HT1080 (cell line): ENCODE measurements around the gene FMNL2. TPM values are rescaled to one million over a fixed set of nuclear protein-coding genes. Genes with fewer than 3 reads are reported as not detected.

Source experiments
- DNase-seq: peaks from one replicate; pipeline ENCODE4 v3.0.0-alpha.2; 2015; ENCODE audit warnings: low read depth
- total RNA-seq: library from RNA; depleted of rRNA; stranded (reverse); fragments of >200 nt; shearing (Covaris generic); gene quantifications from 2 replicates; pipeline ENCODE4 v1.2.3, GENCODE V29; 2014

The FMNL2 gene
- total RNA-seq, 1 experiment from 2014 or later = 42.6 TPM

DNA sequence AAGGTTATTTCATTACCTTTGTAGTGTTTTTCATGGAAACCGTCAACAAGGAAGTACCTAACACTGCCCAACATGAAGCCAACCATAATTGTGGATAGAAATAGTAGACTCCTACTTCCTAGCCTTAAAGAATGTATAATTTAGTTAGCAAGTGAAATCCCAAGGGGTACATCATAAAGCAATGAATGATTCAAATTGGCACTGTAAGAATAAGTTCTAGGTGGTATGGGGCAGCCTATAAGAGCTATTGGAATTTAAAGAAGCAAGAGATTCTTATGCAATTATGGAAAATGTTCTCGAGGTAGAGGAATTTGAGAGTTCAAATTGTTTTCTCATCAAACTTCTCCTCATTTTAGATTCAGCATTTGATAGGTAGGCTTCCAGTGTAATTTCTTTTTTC, 157.9 kb downstream of the FMNL2 start:
- no peak for DNase-seq

DNA sequence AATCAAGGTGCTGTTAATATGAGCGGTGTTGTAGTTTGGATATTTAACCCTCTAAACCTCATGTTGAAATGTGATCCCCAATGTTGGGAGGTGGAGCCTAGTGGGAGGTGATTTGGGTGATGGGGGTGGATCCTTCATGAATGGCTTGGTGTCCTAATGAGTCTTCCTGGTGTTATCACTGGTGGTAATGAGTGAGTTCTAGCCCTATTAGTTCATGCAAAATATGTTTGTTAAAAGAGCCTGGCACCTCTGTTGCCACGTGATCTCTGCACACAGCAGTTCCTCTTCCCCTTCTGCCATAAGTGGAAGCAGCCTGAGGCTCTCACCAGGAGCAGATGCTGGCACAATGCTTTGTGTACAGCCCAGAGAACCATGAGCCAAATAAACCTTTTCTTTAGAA, 158.4 kb downstream of the FMNL2 start:
- DNase-seq = no peak

DNA sequence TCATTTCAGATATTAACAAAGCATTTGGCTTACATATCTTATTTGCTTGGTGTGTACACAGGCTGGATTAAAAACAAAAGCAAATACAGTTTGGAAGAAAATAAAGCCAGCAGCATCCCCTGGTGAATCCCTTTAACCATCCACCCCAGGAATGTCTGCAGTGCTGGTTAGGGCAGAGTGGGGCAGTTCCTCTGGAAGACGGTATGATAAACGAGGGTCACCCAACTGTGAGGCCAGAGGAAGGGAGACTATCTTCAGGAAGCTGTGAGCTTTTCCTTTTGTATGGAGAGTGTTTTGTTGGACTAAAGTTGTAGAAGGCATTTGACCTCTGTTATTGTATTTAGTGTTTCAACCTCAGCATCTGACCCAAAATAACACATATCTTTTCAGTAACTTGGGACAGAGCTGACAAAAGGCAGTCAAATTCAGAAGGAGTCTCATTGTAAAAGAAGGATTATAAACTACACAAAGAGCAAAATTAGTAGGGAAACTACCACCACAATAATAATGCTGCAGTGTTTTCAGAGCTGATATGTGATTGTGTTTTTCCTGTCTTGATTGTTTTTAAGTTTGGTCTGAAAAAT, 159.1 kb downstream of the FMNL2 start:
- no peak for DNase-seq

DNA sequence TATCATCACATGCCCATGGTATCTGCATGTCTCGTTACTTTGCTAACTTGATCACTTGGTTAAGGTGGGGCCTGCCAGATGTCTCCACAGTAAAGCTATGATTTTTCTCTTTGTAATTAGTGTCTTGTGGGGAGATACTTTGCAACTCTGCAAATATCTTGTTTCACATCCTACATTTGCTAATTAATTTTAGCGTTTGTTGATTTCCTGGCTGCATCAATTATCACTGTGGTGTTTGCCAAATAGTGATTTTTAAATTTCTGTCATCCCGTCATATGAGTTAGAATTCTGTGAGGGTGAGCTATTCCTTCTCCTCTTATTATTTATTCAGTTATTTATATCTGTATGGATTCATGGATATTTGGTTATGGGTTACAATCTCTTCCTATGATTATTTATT, 161.4 kb downstream of the FMNL2 start:
- no peak for DNase-seq

DNA sequence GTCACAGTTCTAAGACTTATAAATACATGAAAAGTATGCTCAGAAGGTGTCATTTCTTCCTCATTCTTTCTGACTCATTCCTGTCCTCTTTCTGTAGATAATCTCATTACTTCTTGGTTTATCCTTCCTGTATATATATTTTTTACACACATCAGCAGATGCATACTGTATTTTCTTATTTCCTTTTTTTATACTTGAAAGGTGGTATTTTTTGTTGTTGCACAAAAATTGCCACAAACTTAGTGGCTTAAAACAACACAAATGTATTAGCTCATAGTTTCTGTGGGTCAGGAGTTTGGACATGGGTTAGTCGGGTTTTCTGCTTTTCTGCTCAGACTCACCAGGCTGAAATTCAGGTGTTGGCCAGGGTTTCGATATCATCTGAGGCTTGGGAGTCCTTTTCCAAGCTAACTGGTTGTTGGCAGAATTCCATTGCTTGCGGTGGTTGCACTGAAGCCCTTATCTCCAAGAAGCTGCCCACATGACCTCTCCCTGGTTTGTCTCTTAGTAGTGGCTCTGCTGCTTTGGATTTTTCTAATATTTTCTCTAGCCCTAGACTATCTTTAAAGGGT, 162.6 kb downstream of the FMNL2 start:
- DNase-seq = peak; percentile 75

- DNase-seq = no peak
These were observed 164.4 kb downstream of the FMNL2 start for GRCh38 chr2:152499331-152499816.

- DNase-seq = no peak
These were observed 165.1 kb downstream of the FMNL2 start for GRCh38 chr2:152499896-152500735.

- no peak for DNase-seq
These were observed 165.8 kb downstream of the FMNL2 start for GRCh38 chr2:152500772-152501171.

DNA sequence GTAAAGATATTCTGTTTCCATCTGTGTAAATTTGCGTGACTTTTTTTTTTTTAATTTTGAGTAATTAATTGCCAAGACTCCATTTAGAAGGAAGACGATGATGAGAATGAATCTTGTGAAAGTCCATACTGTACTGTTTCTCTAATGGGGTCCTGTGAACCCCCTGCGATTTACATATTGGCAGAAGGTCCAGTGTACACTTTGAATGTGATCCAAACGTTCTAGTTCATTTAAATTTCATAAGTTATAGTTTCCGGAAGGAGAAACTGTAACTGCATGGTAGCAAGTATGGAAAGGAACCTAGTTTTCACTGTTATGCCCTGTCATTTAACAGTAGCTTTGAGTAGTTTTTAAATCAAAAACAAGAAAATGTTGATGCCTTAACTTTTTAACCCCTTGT, 166.7 kb downstream of the FMNL2 start:
- no peak for DNase-seq

DNA sequence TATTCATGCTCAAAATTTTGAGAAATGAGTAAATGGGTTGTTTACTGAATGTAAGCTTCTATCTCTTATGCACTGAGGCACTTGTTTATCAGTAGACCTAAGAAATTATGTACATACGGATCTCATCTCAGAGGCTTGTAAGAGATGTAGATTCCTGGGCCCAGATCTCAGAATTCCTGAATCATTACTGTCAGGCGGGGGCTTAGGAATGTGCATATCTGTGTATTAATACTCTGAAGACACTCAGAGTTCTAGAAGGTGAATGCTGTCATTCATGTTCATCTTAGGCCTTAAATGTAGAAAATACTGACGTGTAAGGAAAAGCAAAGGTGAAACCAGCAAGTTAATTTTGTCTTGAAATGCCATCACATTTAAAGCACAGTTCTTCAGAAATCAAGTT, 169.6 kb downstream of the FMNL2 start:
- DNase-seq = peak; percentile 60

DNA sequence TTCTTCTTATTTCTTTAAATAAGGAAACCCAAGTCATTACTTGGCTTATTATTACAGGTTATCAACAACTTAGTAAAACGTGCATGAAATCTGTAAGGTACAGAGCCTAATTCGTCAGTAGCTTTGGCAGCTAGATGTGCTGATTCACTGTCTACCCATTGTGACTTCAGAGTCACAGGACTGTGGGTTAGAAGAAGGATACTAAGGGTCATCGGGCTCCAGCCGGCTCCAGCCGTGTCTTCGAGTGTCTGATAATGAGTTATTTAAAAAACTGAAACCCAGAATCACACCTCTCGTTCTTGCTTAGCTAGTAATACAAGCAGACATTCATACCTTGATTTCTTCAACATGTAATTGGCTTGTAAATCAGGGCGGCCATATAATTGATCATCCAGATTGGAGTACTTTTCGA, 170.5 kb downstream of the FMNL2 start:
- peak; percentile 77 for DNase-seq

- DNase-seq = peak; percentile 94
These were observed 171.9 kb downstream of the FMNL2 start for GRCh38 chr2:152506843-152507242.

GRCh38 chr2:152507907-152508306, 172.9 kb downstream of the FMNL2 start:
- no peak for DNase-seq

DNA sequence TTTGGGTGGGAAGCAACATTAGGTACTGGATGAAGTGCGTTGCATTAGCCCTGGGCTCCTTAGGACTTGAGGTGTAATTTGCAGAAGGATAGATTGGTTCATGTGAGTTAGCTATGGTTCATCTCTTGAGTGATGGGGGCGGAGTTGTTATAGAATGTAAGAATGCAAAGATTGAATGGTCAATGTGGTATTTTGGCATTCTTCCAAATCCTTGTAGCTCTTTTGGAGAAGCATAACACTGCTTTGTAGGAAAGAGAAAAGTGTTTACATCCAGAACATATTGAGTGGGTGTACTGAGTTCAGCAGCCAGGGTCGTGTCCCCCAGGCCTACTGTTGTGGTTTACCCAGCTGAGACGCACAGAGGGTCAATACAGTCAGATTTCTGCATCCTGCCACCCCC, 173.5 kb downstream of the FMNL2 start:
- peak; percentile 46 for DNase-seq

DNA sequence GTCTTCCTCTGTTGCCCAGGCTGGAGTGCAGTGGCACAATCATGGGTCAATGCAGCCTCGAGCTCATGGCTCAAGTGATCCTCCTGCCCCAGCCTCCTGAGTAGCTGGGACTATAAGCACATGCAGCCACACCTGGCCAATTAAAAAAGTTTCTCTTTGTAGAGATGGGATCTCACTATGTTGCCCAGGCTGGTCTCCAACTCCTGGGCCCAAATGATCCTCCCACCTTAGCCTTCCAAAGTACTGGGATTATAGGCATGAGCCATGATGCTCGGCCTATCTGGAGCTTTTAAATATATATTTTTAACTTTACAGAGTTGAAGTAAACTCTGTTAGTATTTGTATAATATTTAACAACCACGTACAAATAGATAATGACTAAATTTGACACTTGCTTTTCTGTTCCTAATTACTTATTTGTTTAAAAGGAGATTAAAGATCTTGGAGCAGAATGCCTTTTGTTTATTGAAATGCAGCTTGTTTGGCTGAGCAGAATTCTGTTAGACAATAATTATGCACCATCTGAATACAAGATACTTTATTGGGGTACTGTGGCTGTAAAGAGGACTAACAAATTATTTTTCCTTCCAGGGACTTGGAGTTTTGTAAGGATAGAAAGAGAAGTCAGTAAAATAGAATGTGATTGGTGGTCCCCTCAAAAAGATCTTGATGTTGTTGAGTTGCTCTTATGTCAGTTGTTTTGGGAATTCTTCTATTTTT, 175.0 kb downstream of the FMNL2 start:
- DNase-seq = no peak

- no peak for DNase-seq
These were observed 175.6 kb downstream of the FMNL2 start for GRCh38 chr2:152510621-152511020.

- DNase-seq = no peak
These were observed 177.0 kb downstream of the FMNL2 start for GRCh38 chr2:152511981-152512380.

- peak; percentile 21 for DNase-seq
These were observed 178.1 kb downstream of the FMNL2 start for GRCh38 chr2:152513029-152513428.

DNA sequence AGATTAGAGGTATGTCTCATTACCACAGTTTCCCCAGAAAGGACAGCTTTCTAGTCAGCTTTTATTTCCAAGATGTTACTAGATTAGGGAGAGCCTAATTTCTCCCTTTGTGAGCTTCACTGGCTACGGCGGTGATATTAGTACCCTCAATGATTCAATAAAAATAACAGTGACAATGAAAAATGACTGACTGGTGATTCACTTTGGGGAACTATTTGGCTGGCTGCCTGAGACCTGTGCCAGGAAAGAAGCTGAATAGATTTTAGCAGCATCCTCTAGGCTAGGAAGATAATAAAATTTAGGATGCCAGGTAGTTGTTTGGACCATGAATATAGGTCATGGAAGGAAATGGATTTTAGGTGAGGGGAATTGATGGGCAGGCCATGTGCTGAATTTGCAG, 178.7 kb downstream of the FMNL2 start:
- peak; percentile 88 for DNase-seq

DNA sequence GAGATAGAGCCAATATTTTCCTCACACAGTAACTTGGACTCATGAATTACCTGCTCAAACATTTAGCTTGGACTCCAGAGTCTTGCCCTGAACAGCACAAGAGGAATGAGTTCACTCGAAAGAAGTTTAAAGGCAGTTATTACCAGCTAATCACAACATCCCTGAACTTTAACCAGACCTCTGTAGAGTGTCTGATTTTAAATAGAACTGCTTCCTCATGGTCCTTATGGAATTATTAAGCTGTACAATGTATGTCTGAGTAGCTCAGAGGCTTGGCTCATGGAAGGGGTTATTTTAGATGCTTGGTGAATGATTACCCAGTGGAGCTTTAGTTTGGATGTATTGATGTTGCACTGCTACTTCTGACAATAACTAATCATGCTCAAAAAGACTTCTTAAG, 183.1 kb downstream of the FMNL2 start:
- DNase-seq = no peak

GRCh38 chr2:152518641-152519580, 183.9 kb downstream of the FMNL2 start:
- no peak for DNase-seq
